GM13977 (cell line): ENCODE measurements around the gene ZNF296.

Experiments used
- DNase-seq: peaks from one replicate; pipeline ENCODE4 v3.0.0; 2012; ENCODE audit warnings: low spot score
- CTCF ChIP-seq: IDR thresholded peaks from 2 replicates; pipeline ENCODE4 v1.5.1; 2012; ENCODE audit warnings: mild to moderate bottlenecking, control low read depth; ENCODE audit not compliant: insufficient read depth; ENCODE audit errors: extremely low read depth, missing control alignments
- in situ Hi-C: fragments of 300-500 bp; cut with MboI; formaldehyde crosslinking; loops from one replicate; pipeline ENCODE4 v1.12.0; 2022; ENCODE audit warnings: low sequenced_read_pairs, low pct_unique_long_range_greater_than_20kb, mixed read lengths, inconsistent platforms; ENCODE audit not compliant: unreplicated experiment

The ZNF296 gene

GRCh38 chr19:45027371-45027770 lies 48.9 kb downstream of the ZNF296 start:
- in situ Hi-C loops, result no loop called here
- TF ChIP-seq CTCF, result no peak
- no peak for DNase-seq

DNA sequence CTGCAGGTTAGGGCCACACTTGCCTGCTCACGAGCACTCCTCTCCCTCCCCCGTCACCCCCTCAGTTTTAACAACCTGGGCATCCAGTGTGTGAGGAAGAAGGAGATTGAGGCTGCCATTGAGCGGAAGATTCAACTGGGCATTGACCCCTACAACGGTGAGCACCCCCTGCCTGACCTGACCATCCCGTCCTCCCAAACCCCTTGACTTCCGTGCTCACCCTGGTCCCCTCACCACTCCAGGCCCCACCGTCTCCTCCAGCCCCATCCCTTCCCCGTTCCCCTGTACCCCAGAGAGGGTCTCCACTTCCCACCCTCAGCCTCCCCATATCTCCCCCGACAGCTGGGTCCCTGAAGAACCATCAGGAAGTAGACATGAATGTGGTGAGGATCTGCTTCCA lies 51.0 kb downstream of the ZNF296 start:
- in situ Hi-C loops, result no loop called here
- no peak for TF ChIP-seq CTCF

GRCh38 chr19:45023048-45023447 lies 53.2 kb downstream of the ZNF296 start:
- DNase-seq, result no peak
- TF ChIP-seq CTCF, result no peak
- in situ Hi-C loops, result no loop called here

More for the DNA sequence above, 51.0 kb downstream of the ZNF296 start:
- no peak for DNase-seq

- no peak for TF ChIP-seq CTCF
- no peak for DNase-seq
- in situ Hi-C loops, result no loop called here
These were observed 54.3 kb downstream of the ZNF296 start for GRCh38 chr19:45021971-45022370.
